ENCODE data around the gene ZNF217. TPM values are rescaled to one million over a fixed set of nuclear protein-coding genes. Genes with fewer than 3 reads are reported as not detected.
"Not testable (repeated sequence)": the region's sequence is repeated elsewhere in the genome, so short reads cannot be mapped to it uniquely, and the experiment has no call there.

ZNF217 gene
- total RNA-seq, 2 experiments from 2014 or later, result 39.7 to 68.4 TPM

- Histone ChIP-seq H3K4me3 (ENCODE audit: low read depth, low read length, poor library complexity, severe bottlenecking) (peak overlapping the region; percentile 42), H4K20me1 (ENCODE audit: insufficient read depth, low read length) (no peaks in the 10 kb centered on the region), H3K79me2 (ENCODE audit: insufficient read depth, low read depth, low read length) (peaks cover 100% of the 10 kb centered on the region), H3K27ac (ENCODE audit: low read depth, low read length, poor library complexity, severe bottlenecking) (peak overlapping the region; percentile 96), H3K4me2 (ENCODE audit: low read length) (peak overlapping the region; percentile 86), H3K4me1 (ENCODE audit: insufficient read depth, low read length, poor library complexity, severe bottlenecking) (peaks cover 80% of the 10 kb centered on the region), H3K9me3 (ENCODE audit: low read length) (no peaks in the 10 kb centered on the region), H2AFZ (ENCODE audit: low read length) (no peak overlapping the region), H3K9me2 (ENCODE audit: insufficient read depth, low read length) (no peaks in the 10 kb centered on the region), H3K36me3 (ENCODE audit: insufficient read depth, low read length) (peaks cover 14% of the 10 kb centered on the region)
- TF ChIP-seq EZH2phosphoT487 (IDR thresholded peaks at IDR 0.05; ENCODE audit: borderline replicate concordance, low read depth, low read length), result no peak
- no peak for TF ChIP-seq CTCF (conservative IDR thresholded peaks at IDR 0.05; ENCODE audit: low read length)
- POLR2A ChIA-PET, result interaction anchor here (0.6 to 1.4 kb wide), 8 partner anchors 96 to 355 kb away, joined by 3 to 6 read pairs (median 4); no protein-coding TSS in a partner anchor
- CTCF ChIA-PET (ENCODE audit: unreplicated experiment), result no interaction called here
- DNase-seq (ENCODE audit: low spot score), result no peak
- intact Hi-C loops (cut with micrococcal nuclease; ENCODE audit: unreplicated experiment), result no loop called here
- no TSS peak for BruUV-seq (replicated peaks)
Measured at GRCh38 chr20:53586640-53587039, 7.0 kb downstream of the ZNF217 start.

- H2AFZ ChIP-seq (ENCODE audit: low read length); H3K9me3 ChIP-seq (ENCODE audit: low read length); H3K9me2 ChIP-seq (ENCODE audit: insufficient read depth, low read length); DNase-seq (ENCODE audit: low spot score); BruUV-seq (replicated peaks); intact Hi-C loops (cut with micrococcal nuclease; ENCODE audit: unreplicated experiment); H4K20me1 ChIP-seq (ENCODE audit: insufficient read depth, low read length); CTCF ChIA-PET (ENCODE audit: unreplicated experiment): not testable (repeated sequence)
- Histone ChIP-seq H3K27ac (ENCODE audit: low read depth, low read length, poor library complexity, severe bottlenecking) (peak overlapping the region; percentile 96), H3K4me2 (ENCODE audit: low read length) (peak overlapping the region; percentile 86), H3K36me3 (ENCODE audit: insufficient read depth, low read length) (peaks cover 21% of the 10 kb centered on the region), H3K4me1 (ENCODE audit: insufficient read depth, low read length, poor library complexity, severe bottlenecking) (peaks cover 88% of the 10 kb centered on the region), H3K4me3 (ENCODE audit: low read depth, low read length, poor library complexity, severe bottlenecking) (peak overlapping the region; percentile 42), H3K79me2 (ENCODE audit: insufficient read depth, low read depth, low read length) (peaks cover 100% of the 10 kb centered on the region)
- POLR2A ChIA-PET, result interaction anchor here (0.6 to 1.5 kb wide), 6 partner anchors 24 to 355 kb away, joined by 3 to 6 read pairs (median 4); no protein-coding TSS in a partner anchor
Measured at GRCh38 chr20:53585910-53586309, 7.7 kb downstream of the ZNF217 start.

GRCh38 chr20:53585004-53585569, 8.6 kb downstream of the ZNF217 start:
- Histone ChIP-seq H3K36me3 (ENCODE audit: insufficient read depth, low read length) (peaks cover 29% of the 10 kb centered on the region), H3K4me2 (ENCODE audit: low read length) (peak overlapping the region; percentile 86), H3K27ac (ENCODE audit: low read depth, low read length, poor library complexity, severe bottlenecking) (peak overlapping the region; percentile 96), H3K4me3 (ENCODE audit: low read depth, low read length, poor library complexity, severe bottlenecking) (peak overlapping the region; percentile 68), H3K4me1 (ENCODE audit: insufficient read depth, low read length, poor library complexity, severe bottlenecking) (peaks cover 89% of the 10 kb centered on the region), H3K79me2 (ENCODE audit: insufficient read depth, low read depth, low read length) (peaks cover 100% of the 10 kb centered on the region)
- H3K9me3 ChIP-seq (ENCODE audit: low read length); H2AFZ ChIP-seq (ENCODE audit: low read length); H4K20me1 ChIP-seq (ENCODE audit: insufficient read depth, low read length); CTCF ChIA-PET (ENCODE audit: unreplicated experiment); H3K9me2 ChIP-seq (ENCODE audit: insufficient read depth, low read length); BruUV-seq (replicated peaks); DNase-seq (ENCODE audit: low spot score); intact Hi-C loops (cut with micrococcal nuclease; ENCODE audit: unreplicated experiment): not testable (repeated sequence)
- POLR2A ChIA-PET, result interaction anchor here (0.6 to 1.6 kb wide), 7 partner anchors 25 to 355 kb away, joined by 3 to 4 read pairs (median 3); no protein-coding TSS in a partner anchor

GRCh38 chr20:53584550-53584913, 9.1 kb downstream of the ZNF217 start:
- peaks cover 35% of the 10 kb centered on the region for H3K36me3 ChIP-seq (ENCODE audit: insufficient read depth, low read length)
- peak overlapping the region; percentile 86 for H3K4me2 ChIP-seq (ENCODE audit: low read length)
- POLR2A ChIA-PET, result interaction anchor here (0.6 to 1.6 kb wide), 6 partner anchors 25 to 355 kb away, joined by 3 to 4 read pairs (median 3); no protein-coding TSS in a partner anchor
- DNase-seq (ENCODE audit: low spot score); H3K9me3 ChIP-seq (ENCODE audit: low read length); H3K9me2 ChIP-seq (ENCODE audit: insufficient read depth, low read length); CTCF ChIA-PET (ENCODE audit: unreplicated experiment); H4K20me1 ChIP-seq (ENCODE audit: insufficient read depth, low read length); H2AFZ ChIP-seq (ENCODE audit: low read length); BruUV-seq (replicated peaks): not testable (repeated sequence)
- peak overlapping the region; percentile 96 for H3K27ac ChIP-seq (ENCODE audit: low read depth, low read length, poor library complexity, severe bottlenecking)
- H3K4me1 ChIP-seq (ENCODE audit: insufficient read depth, low read length, poor library complexity, severe bottlenecking), result peaks cover 89% of the 10 kb centered on the region
- intact Hi-C loops (cut with micrococcal nuclease; ENCODE audit: unreplicated experiment), result loop anchor here (5.0 kb wide), 1 partner anchor 168 kb away; no protein-coding TSS in a partner anchor
- peaks cover 100% of the 10 kb centered on the region for H3K79me2 ChIP-seq (ENCODE audit: insufficient read depth, low read depth, low read length)
- peak overlapping the region; percentile 68 for H3K4me3 ChIP-seq (ENCODE audit: low read depth, low read length, poor library complexity, severe bottlenecking)

DNA sequence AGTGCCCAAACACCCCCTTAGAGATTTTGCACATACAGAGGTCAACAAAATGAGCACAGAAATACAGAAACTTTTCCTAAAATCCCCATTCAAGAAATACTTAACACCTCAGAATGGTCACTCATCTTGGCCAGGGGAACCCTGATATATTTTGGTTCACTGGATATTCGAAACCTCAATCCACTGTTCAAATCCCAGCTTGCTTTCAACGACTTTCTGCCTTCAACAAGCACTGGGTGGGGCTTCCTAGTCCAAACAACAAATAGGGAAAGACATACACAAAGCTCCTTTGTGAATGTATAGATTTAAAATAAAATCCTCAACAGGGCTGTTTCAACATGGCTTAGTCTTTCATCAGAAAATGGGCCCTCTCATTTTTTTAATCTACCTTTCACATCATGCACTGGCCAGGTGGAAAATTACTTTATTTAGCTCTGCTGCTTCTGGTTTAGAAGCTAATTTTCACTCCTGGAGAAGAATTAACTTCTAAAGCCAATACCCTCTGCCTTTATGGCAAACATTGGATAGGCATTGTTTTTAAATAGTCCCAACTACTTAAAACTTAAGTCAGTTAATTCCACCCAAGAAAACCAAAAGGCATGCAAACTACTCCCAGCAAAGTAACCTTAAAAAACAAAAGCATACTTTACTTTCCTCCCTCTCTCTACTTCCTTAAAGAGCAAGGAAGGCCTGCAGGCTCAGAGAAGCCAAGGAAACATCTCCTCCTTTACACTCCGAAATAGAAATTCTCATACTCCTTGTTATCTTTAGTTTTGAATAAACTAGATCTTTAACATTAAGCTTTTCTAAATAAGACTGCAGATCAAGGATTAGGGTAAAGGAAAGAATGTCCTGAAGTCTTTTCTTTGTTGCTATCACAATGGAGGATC, 9.7 kb downstream of the ZNF217 start:
- Histone ChIP-seq H3K4me3 (ENCODE audit: low read depth, low read length, poor library complexity, severe bottlenecking) (peak overlapping the region; percentile 68), H3K4me1 (ENCODE audit: insufficient read depth, low read length, poor library complexity, severe bottlenecking) (peaks cover 94% of the 10 kb centered on the region), H3K4me2 (ENCODE audit: low read length) (peak overlapping the region; percentile 86), H3K79me2 (ENCODE audit: insufficient read depth, low read depth, low read length) (peaks cover 100% of the 10 kb centered on the region), H3K36me3 (ENCODE audit: insufficient read depth, low read length) (peaks cover 41% of the 10 kb centered on the region), H3K27ac (ENCODE audit: low read depth, low read length, poor library complexity, severe bottlenecking) (peak overlapping the region; percentile 96)
- not testable (repeated sequence) for H3K9me2 ChIP-seq (ENCODE audit: insufficient read depth, low read length); H4K20me1 ChIP-seq (ENCODE audit: insufficient read depth, low read length); H2AFZ ChIP-seq (ENCODE audit: low read length); BruUV-seq (replicated peaks); H3K9me3 ChIP-seq (ENCODE audit: low read length); DNase-seq (ENCODE audit: low spot score)
- intact Hi-C loops (cut with micrococcal nuclease; ENCODE audit: unreplicated experiment), result loop anchor here (5.0 kb wide), 1 partner anchor 168 kb away; no protein-coding TSS in a partner anchor
- CTCF ChIA-PET (ENCODE audit: unreplicated experiment), result interaction anchor here (0.6 kb wide), 1 partner anchor 352 kb away, joined by 3 read pairs; no protein-coding TSS in a partner anchor
- POLR2A ChIA-PET, result interaction anchor here (0.6 to 2.2 kb wide), 8 partner anchors 10 to 583 kb away, joined by 3 to 9 read pairs (median 4); partner anchors contain the start of gene ZNF217

All from OCI-LY7 (cell line).